Trophoblast cell (in vitro differentiated cells and primary cell): ENCODE results near the gene VPS41.

Experiments used
- DNase-seq, 2 donors: peaks; one replicate each; pipeline ENCODE4 v3.0.0-alpha.2; 2016
- H2AFZ ChIP-seq: 2 replicates; pipeline ENCODE4 v1.6.1; 2013; ENCODE audit warnings: low read length, moderate library complexity, mild to moderate bottlenecking; ENCODE audit not compliant: insufficient read depth, poor library complexity
- H2AK5ac ChIP-seq: 2 replicates; pipeline ENCODE4 v1.6.1; 2013; ENCODE audit warnings: mild to moderate bottlenecking, low read length
- H2BK120ac ChIP-seq: 2 replicates; pipeline ENCODE4 v1.6.1; 2013; ENCODE audit warnings: low read length, mild to moderate bottlenecking, moderate library complexity; ENCODE audit not compliant: insufficient read depth, poor library complexity
- H2BK12ac ChIP-seq: 2 replicates; pipeline ENCODE4 v1.6.1; 2013; ENCODE audit warnings: mild to moderate bottlenecking, low read length, moderate library complexity
- H2BK5ac ChIP-seq: 2 replicates; pipeline ENCODE4 v1.6.1; 2013; ENCODE audit warnings: low read length, low read depth, moderate library complexity, mild to moderate bottlenecking; ENCODE audit not compliant: poor library complexity
- H3K14ac ChIP-seq: 2 replicates; pipeline ENCODE4 v1.6.1; 2013; ENCODE audit warnings: mild to moderate bottlenecking, low read length
- H3K18ac ChIP-seq: 2 replicates; pipeline ENCODE4 v1.6.1; 2013; ENCODE audit warnings: mild to moderate bottlenecking, low read length
- H3K23ac ChIP-seq: 2 replicates; pipeline ENCODE4 v1.6.1; 2013; ENCODE audit warnings: low read length
- H3K27ac ChIP-seq: 2 replicates; pipeline ENCODE4 v1.5.1; 2013; ENCODE audit warnings: low read depth, mild to moderate bottlenecking, inconsistent platforms, low read length, moderate library complexity
- H3K27me3 ChIP-seq: 2 replicates; pipeline ENCODE4 v1.6.1; 2013; ENCODE audit warnings: inconsistent platforms, mild to moderate bottlenecking, low read length, moderate library complexity; ENCODE audit not compliant: insufficient read depth
- H3K36me3 ChIP-seq, 2 experiments: 1 replicate in 1 of 2; 2 replicates in 1 of 2; pipeline ENCODE4 v1.6.1; 2013; ENCODE audit warnings: low read length in 2 of 2, mild to moderate bottlenecking in 2 of 2, moderate library complexity in 1 of 2; ENCODE audit not compliant: insufficient read depth in 2 of 2, control insufficient read depth in 1 of 2
- H3K4ac ChIP-seq: 2 replicates; pipeline ENCODE4 v1.6.1; 2013; ENCODE audit warnings: low read depth, mild to moderate bottlenecking, low read length, moderate library complexity
- H3K4me1 ChIP-seq, 2 experiments: 1 replicate in 1 of 2; 2 replicates in 1 of 2; pipeline ENCODE4 v1.6.1; 2013; ENCODE audit warnings: low read length in 2 of 2, mild to moderate bottlenecking in 2 of 2, moderate library complexity in 1 of 2; ENCODE audit not compliant: insufficient read depth in 2 of 2, control insufficient read depth in 1 of 2
- H3K4me2 ChIP-seq: 2 replicates; pipeline ENCODE4 v1.6.1; 2013; ENCODE audit warnings: inconsistent platforms, mild to moderate bottlenecking, low read length, moderate library complexity
- H3K4me3 ChIP-seq: 2 replicates; pipeline ENCODE4 v1.5.1; 2013; ENCODE audit warnings: mild to moderate bottlenecking, low read depth, low read length, inconsistent platforms
- H3K79me1 ChIP-seq: one replicate; pipeline ENCODE4 v1.6.1; 2013; ENCODE audit warnings: low read length
- H3K79me2 ChIP-seq: 2 replicates; pipeline ENCODE4 v1.6.1; 2013; ENCODE audit warnings: low read length, mild to moderate bottlenecking; ENCODE audit not compliant: control insufficient read depth, insufficient read depth, poor library complexity
- H3K9ac ChIP-seq: 2 replicates; pipeline ENCODE4 v1.6.1; 2013; ENCODE audit warnings: mild to moderate bottlenecking, low read length
- H3K9me3 ChIP-seq: 2 replicates; pipeline ENCODE4 v1.6.1; 2013; ENCODE audit warnings: low read depth, mild to moderate bottlenecking, control low read depth, inconsistent platforms, low read length; ENCODE audit not compliant: insufficient read depth
- H4K12ac ChIP-seq: 2 replicates; pipeline ENCODE4 v1.6.1; 2013; ENCODE audit warnings: low read depth, mild to moderate bottlenecking, low read length, moderate library complexity
- H4K8ac ChIP-seq: 2 replicates; pipeline ENCODE4 v1.6.1; 2013; ENCODE audit warnings: low read depth, mild to moderate bottlenecking, low read length, moderate library complexity
- H4K91ac ChIP-seq: one replicate; pipeline ENCODE4 v1.6.1; 2013; ENCODE audit warnings: low read depth, mild to moderate bottlenecking, low read length, moderate library complexity
- WGBS: extraction: QIAGEN DNeasy Blood & Tissue Kit; methylation state at CpG from one replicate; pipeline ENCODE4 v1.1.7; 2013; ENCODE audit warnings: missing lambda C conversion rate; ENCODE audit not compliant: insufficient read length, insufficient coverage; ENCODE audit errors: extremely low coverage; 5-methylcytosine and 5-hydroxymethylcytosine counted together

The VPS41 gene

GRCh38 chr7:38678698-38679054 lies 230.3 kb downstream of the VPS41 start:
- Histone ChIP-seq H3K23ac (no peak overlapping the region), H2AFZ (no peak overlapping the region), H2BK12ac (no peak overlapping the region), H3K4me1 (no peaks in the 10 kb centered on the region), H3K9ac (no peak overlapping the region), H3K4me3 (no peak overlapping the region), H3K18ac (no peak overlapping the region), H4K12ac (no peak overlapping the region), H3K4ac (no peak overlapping the region), H3K79me2 (no peaks in the 10 kb centered on the region), H3K27ac (no peak overlapping the region), H3K9me3 (no peaks in the 10 kb centered on the region), H4K8ac (no peak overlapping the region), H2BK120ac (no peak overlapping the region), H3K79me1 (no peaks in the 10 kb centered on the region), H3K36me3 (no peaks in the 10 kb centered on the region), H2BK5ac (no peak overlapping the region), H4K91ac (no peak overlapping the region), H3K27me3 (no peaks in the 10 kb centered on the region), H2AK5ac (no peak overlapping the region), H3K14ac (no peak overlapping the region), H3K4me2 (no peak overlapping the region)
- DNase-seq: no peak
- no CpG with 5 or more reads among the region's 1 CpG for WGBS

GRCh38 chr7:38677981-38678697 lies 230.9 kb downstream of the VPS41 start:
- H2AK5ac ChIP-seq: no peak overlapping the region

GRCh38 chr7:38675494-38676106 lies 233.4 kb downstream of the VPS41 start:
- Histone ChIP-seq H4K8ac (no peak overlapping the region), H2AFZ (no peak overlapping the region), H3K4me2 (no peak overlapping the region), H3K4ac (no peak overlapping the region), H4K12ac (no peak overlapping the region), H3K23ac (no peak overlapping the region), H3K9ac (no peak overlapping the region), H4K91ac (no peak overlapping the region), H2AK5ac (no peak overlapping the region), H3K4me3 (no peak overlapping the region), H2BK12ac (no peak overlapping the region), H3K4me1 (no peaks in the 10 kb centered on the region), H3K14ac (no peak overlapping the region), H3K79me1 (no peaks in the 10 kb centered on the region), H3K18ac (no peak overlapping the region), H2BK120ac (no peak overlapping the region), H3K36me3 (no peaks in the 10 kb centered on the region), H3K79me2 (no peaks in the 10 kb centered on the region), H3K9me3 (no peaks in the 10 kb centered on the region), H2BK5ac (no peak overlapping the region), H3K27me3 (no peaks in the 10 kb centered on the region), H3K27ac (no peak overlapping the region)
- DNase-seq: no peak
- no CpG with 5 or more reads among the region's 8 CpGs for WGBS

More at GRCh38 chr7:38677981-38678697, 230.9 kb downstream of the VPS41 start:
- H3K9ac ChIP-seq: no peak overlapping the region
- no peak overlapping the region for H2BK120ac ChIP-seq
- H3K27me3 ChIP-seq: no peaks in the 10 kb centered on the region
- no peaks in the 10 kb centered on the region for H3K4me1 ChIP-seq
- no peak overlapping the region for H3K18ac ChIP-seq
- H3K36me3 ChIP-seq: no peaks in the 10 kb centered on the region
- no peak for DNase-seq
- H4K8ac ChIP-seq: no peak overlapping the region
- no peak overlapping the region for H3K4ac ChIP-seq
- H3K4me3 ChIP-seq: no peak overlapping the region
- no CpG with 5 or more reads among the region's 5 CpGs for WGBS
- H3K14ac ChIP-seq: no peak overlapping the region
- no peak overlapping the region for H3K23ac ChIP-seq
- no peak overlapping the region for H3K4me2 ChIP-seq
- H2BK5ac ChIP-seq: no peak overlapping the region
- H4K91ac ChIP-seq: no peak overlapping the region
- no peaks in the 10 kb centered on the region for H3K79me2 ChIP-seq
- H3K27ac ChIP-seq: no peak overlapping the region
- H4K12ac ChIP-seq: no peak overlapping the region
- no peaks in the 10 kb centered on the region for H3K9me3 ChIP-seq
- no peak overlapping the region for H2BK12ac ChIP-seq
- H2AFZ ChIP-seq: no peak overlapping the region
- no peaks in the 10 kb centered on the region for H3K79me1 ChIP-seq

- WGBS: no CpG with 5 or more reads among the region's 1 CpG
- no peak overlapping the region for H4K12ac ChIP-seq
- H3K23ac ChIP-seq: no peak overlapping the region
- no peak overlapping the region for H3K4me2 ChIP-seq
- H3K36me3 ChIP-seq: no peaks in the 10 kb centered on the region
- no peak for DNase-seq
- H2AK5ac ChIP-seq: no peak overlapping the region
- no peaks in the 10 kb centered on the region for H3K4me1 ChIP-seq
- H3K79me1 ChIP-seq: no peaks in the 10 kb centered on the region
- no peak overlapping the region for H2AFZ ChIP-seq
- no peak overlapping the region for H3K18ac ChIP-seq
- H3K9ac ChIP-seq: no peak overlapping the region
- H2BK5ac ChIP-seq: no peak overlapping the region
- no peak overlapping the region for H3K4me3 ChIP-seq
- H2BK120ac ChIP-seq: no peak overlapping the region
- H3K14ac ChIP-seq: no peak overlapping the region
- H2BK12ac ChIP-seq: no peak overlapping the region
- H3K4ac ChIP-seq: no peak overlapping the region
- H4K91ac ChIP-seq: no peak overlapping the region
- no peaks in the 10 kb centered on the region for H3K9me3 ChIP-seq
- no peaks in the 10 kb centered on the region for H3K27me3 ChIP-seq
- no peak overlapping the region for H3K27ac ChIP-seq
- no peak overlapping the region for H4K8ac ChIP-seq
- H3K79me2 ChIP-seq: no peaks in the 10 kb centered on the region
Observed at GRCh38 chr7:38674513-38674912, 234.5 kb downstream of the VPS41 start.
